GM12878 (cell line): ENCODE results near the gene BFSP1. TPM values are rescaled to one million over a fixed set of nuclear protein-coding genes. Genes with fewer than 3 reads are reported as not detected.
A peak's percentile ranks its signal among the peaks of the same experiment; 100 is the strongest.

Experiments
- ATAC-seq: fragments of 200-7000 bp; cut with Tn5 transposase; 3 replicates; pipeline ENCODE4 v1.9.1; 2020; ENCODE audit warnings: mild to moderate bottlenecking, moderate library complexity
- BruUV-seq: library from RNA; stranded (reverse); fragments of 400-500 nt; replicated peaks from 2 replicates; lab custom pipeline; 2021; lab: Mats Ljungman, UMichigan
- CTCF ChIA-PET: fragments of 300-600 bp; sonication (Branson Sonifier 250); formaldehyde crosslinking; extraction: SDS; loops from one replicate; lab custom pipeline; 2021; ENCODE audit warnings: inconsistent platforms; lab: Yijun Ruan, JAX
- POLR2A ChIA-PET: fragments of 350-600 bp; formaldehyde crosslinking; extraction: SDS; loops from one replicate; lab custom pipeline; 2021; ENCODE audit warnings: inconsistent platforms; lab: Charles Lee
- RAD21 ChIA-PET: fragments of 300-600 bp; sonication (Branson Sonifier 250); formaldehyde crosslinking; loops from one replicate; lab custom pipeline; 2023; ENCODE audit warnings: antibody characterized with exemption; ENCODE audit not compliant: unreplicated experiment; lab: Charles Lee
- SMC1A ChIA-PET: fragments of 300-600 bp; sonication (Branson Sonifier 250); formaldehyde crosslinking; loops from one replicate; lab custom pipeline; 2023; ENCODE audit not compliant: unreplicated experiment, uncharacterized antibody; lab: Charles Lee
- DNase-seq: peaks from one replicate; pipeline ENCODE4 v3.0.0-alpha.2; 2011; ENCODE audit warnings: low read depth, low spot score
- FAIRE-seq: peaks from 3 replicates; lab custom pipeline; 2011; peaks lifted over from hg19 to GRCh38; lab: Jason Lieb, UNC
- H2AFZ ChIP-seq: 2 replicates; pipeline ENCODE4 v1.6.0; 2011; ENCODE audit warnings: low read depth, low read length, control low read depth; ENCODE audit not compliant: control insufficient read depth
- H3K27ac ChIP-seq: 2 replicates; pipeline ENCODE4 v1.5.1; 2011; ENCODE audit warnings: control low read depth; ENCODE audit not compliant: control insufficient read depth, insufficient read depth
- H3K27me3 ChIP-seq, 2 experiments: replicated peaks in 1 of 2; 2 replicates each; pipeline versions ENCODE4 v1.6.0 to v1.6.1; 2011; ENCODE audit warnings: low read length in 1 of 2; ENCODE audit not compliant: control insufficient read depth in 2 of 2, insufficient read depth in 2 of 2
- H3K36me3 ChIP-seq, 2 experiments: 2 replicates each; pipeline ENCODE4 v1.5.1; 2011; ENCODE audit warnings: low read length in 1 of 2; ENCODE audit not compliant: control insufficient read depth in 2 of 2, insufficient read depth in 2 of 2
- H3K4me1 ChIP-seq: 2 replicates; pipeline ENCODE4 v1.6.1; 2011; ENCODE audit warnings: mild to moderate bottlenecking, low read length, moderate library complexity, mixed read lengths; ENCODE audit not compliant: control insufficient read depth, insufficient read depth
- H3K4me2 ChIP-seq: 2 replicates; pipeline ENCODE4 v1.6.0; 2011; ENCODE audit warnings: control low read depth; ENCODE audit not compliant: control insufficient read depth, insufficient read depth
- H3K4me3 ChIP-seq: fragments of 200-600 bp; sonication (generic); 2 replicates; pipeline ENCODE4 v1.5.1; 2016
- H3K79me2 ChIP-seq: 2 replicates; pipeline ENCODE4 v1.6.0; 2011; ENCODE audit warnings: low read length; ENCODE audit not compliant: control insufficient read depth, insufficient read depth
- H3K9ac ChIP-seq: 2 replicates; pipeline ENCODE4 v1.8.0; 2011; ENCODE audit warnings: low read length, control low read depth, mixed read lengths; ENCODE audit not compliant: control insufficient read depth, insufficient read depth
- H3K9me3 ChIP-seq: replicated peaks from 3 replicates; pipeline ENCODE4 v1.5.1; 2011; ENCODE audit warnings: mild to moderate bottlenecking, low read length; ENCODE audit not compliant: control insufficient read depth, insufficient read depth
- H4K20me1 ChIP-seq: 2 replicates; pipeline ENCODE4 v1.6.0; 2011; ENCODE audit not compliant: control insufficient read depth, insufficient read depth
- E2F8 ChIP-seq: fragments of 450-650 bp; IDR thresholded peaks from 2 replicates; pipeline ENCODE4 v1.6.1; 2018; ENCODE audit warnings: mild to moderate bottlenecking, low read depth, moderate library complexity; ENCODE audit not compliant: partially characterized antibody
- FOXM1 ChIP-seq: IDR thresholded peaks from 2 replicates; pipeline ENCODE4 v1.6.1; 2012; ENCODE audit warnings: low read depth, mild to moderate bottlenecking, inconsistent platforms, low read length, moderate library complexity
- GATAD2B ChIP-seq: fragments of 450-650 bp; conservative IDR thresholded peaks from 2 replicates; pipeline ENCODE4 v1.6.1; 2017; ENCODE audit warnings: low read depth, mild to moderate bottlenecking, moderate library complexity
- RAD51 ChIP-seq: fragments of 450-650 bp; IDR thresholded peaks from 2 replicates; pipeline ENCODE4 v1.6.1; 2016; ENCODE audit warnings: moderate library complexity, mild to moderate bottlenecking, inconsistent platforms
- WGBS: methylation state at CpG from one replicate; pipeline ENCODE4 v1.1.6; 2016; ENCODE audit warnings: low lambda C conversion rate; ENCODE audit not compliant: insufficient replicate concordance, insufficient coverage; ENCODE audit errors: missing lambda C conversion rate; 5-methylcytosine and 5-hydroxymethylcytosine counted together
- in situ Hi-C: fragments of 300-500 bp; cut with MboI; formaldehyde crosslinking; loops from 9 replicates; pipeline ENCODE4 v1.14.3; 2018; ENCODE audit warnings: mixed read lengths
- intact Hi-C: fragments of 100-400 bp; cut with micrococcal nuclease; formaldehyde crosslinking; loops from one replicate; pipeline ENCODE4 v1.14.2; 2022; ENCODE audit not compliant: unreplicated experiment
- polyA plus RNA-seq, 11 experiments: library from polyadenylated mRNA; depleted of rRNA in 4 of 11; unstranded in 6 of 11; stranded (reverse) in 5 of 11; fragments of >200 nt; fragmentation: Nextera tagmentation in 4 of 11; fragmentation: Illumina TruSeq in 1 of 11; extraction: Ambion mirVana in 4 of 11; extraction: Trizol in 1 of 11; gene quantifications; 1 replicate in 1 of 11; 2 replicates in 10 of 11; pipeline versions ENCODE4 v1.2.1 to v1.2.3, GENCODE V29; 2011 to 2016; ENCODE audit warnings: inconsistent platforms in 2 of 11, missing spikeins in 2 of 11, low read depth in 1 of 11
- total RNA-seq, 4 experiments: library from RNA; depleted of rRNA in 3 of 4; stranded (reverse); fragments of >200 nt in 3 of 4; fragmentation: Illumina TruSeq in 1 of 4; extraction: Trizol in 1 of 4; gene quantifications; 2 replicates each; pipeline versions ENCODE4 v1.2.1 to v1.2.3, GENCODE V29; 2013 to 2021

BFSP1 gene
- total and polyA plus RNA-seq, 10 of the 15 experiments (the other 5 are each of a cell fraction or from before 2014, with no cell fraction given): 0.06 to 0.22 (median 0.11) TPM; not detected in 3

- no peak overlapping the region; the same call in 1 of the 2 replicates for H2AFZ ChIP-seq
- no peak overlapping the region for H3K4me3 ChIP-seq
- no peaks in the 10 kb centered on the region for H3K79me2 ChIP-seq
- H3K9ac ChIP-seq: no peak overlapping the region
- no peaks in the 10 kb centered on the region for H4K20me1 ChIP-seq
- H3K9me3 ChIP-seq: no peaks in the 10 kb centered on the region
- CTCF ChIA-PET: interaction anchor here (0.7 kb wide), 1 partner anchor 768 kb away, joined by 3 read pairs; no protein-coding TSS in a partner anchor
- intact Hi-C loops (no loop called here), in situ Hi-C loops (no loop called here)
- no TSS peak for BruUV-seq
- H3K27ac ChIP-seq: no peak overlapping the region
- DNase-seq (no peak), ATAC-seq (no peak), FAIRE-seq (no peak)
- TF ChIP-seq GATAD2B (no peak), FOXM1 (no peak), RAD51 (peak; percentile 32; the same call in 1 of the 2 replicates)
- SMC1A ChIA-PET: interaction anchor here (0.6 kb wide), 1 partner anchor 504 kb away, joined by 3 read pairs; no protein-coding TSS in a partner anchor
- H3K4me1 ChIP-seq: no peaks in the 10 kb centered on the region
- H3K27me3 ChIP-seq: no peaks in the 10 kb centered on the region
- H3K4me2 ChIP-seq: no peak overlapping the region
- RAD21 ChIA-PET: no interaction called here
- no peaks in the 10 kb centered on the region for H3K36me3 ChIP-seq
- 23% methylated on average over 2 of the region's 2 CpGs for WGBS
- POLR2A ChIA-PET: interaction anchor here (0.6 kb wide), 1 partner anchor 11 kb away, joined by 7 read pairs; no protein-coding TSS in a partner anchor
These were observed 71.1 kb downstream of the BFSP1 start for GRCh38 chr20:17460119-17460518.

GRCh38 chr20:17457588-17458190 is 73.5 kb downstream of the BFSP1 start:
- no peaks in the 10 kb centered on the region for H4K20me1 ChIP-seq
- ChIA-PET CTCF (no interaction called here), SMC1A (no interaction called here), POLR2A (no interaction called here), RAD21 (no interaction called here)
- H3K4me3 ChIP-seq: no peak overlapping the region
- H2AFZ ChIP-seq: no peak overlapping the region
- no peak overlapping the region for H3K9ac ChIP-seq
- H3K36me3 ChIP-seq: no peaks in the 10 kb centered on the region
- intact Hi-C loops (no loop called here), in situ Hi-C loops (no loop called here)
- TF ChIP-seq E2F8: no peak
- no peak overlapping the region for H3K27ac ChIP-seq
- no TSS peak for BruUV-seq
- no peak for FAIRE-seq
- no peak for ATAC-seq
- no peak overlapping the region for H3K4me2 ChIP-seq
- H3K9me3 ChIP-seq: no peaks in the 10 kb centered on the region
- no peak for DNase-seq
- H3K27me3 ChIP-seq: no peaks in the 10 kb centered on the region; a peak in 1 of 4 replicates
- H3K79me2 ChIP-seq: no peaks in the 10 kb centered on the region
- WGBS: 52% methylated on average over 6 of the region's 6 CpGs
- H3K4me1 ChIP-seq: no peaks in the 10 kb centered on the region
